HEK293 (cell line): ENCODE data around the gene LDLRAP1.

ENCODE experiments used
- CTCF ChIP-seq: fragments of 450-650 bp; formaldehyde crosslinking; IDR thresholded peaks from 2 replicates; pipeline ENCODE4 v1.5.1; 2016; ENCODE audit warnings: missing biosample characterization, missing genetic modification characterization
- SCRT2 ChIP-seq: fragments of 450-650 bp; formaldehyde crosslinking; IDR thresholded peaks from 2 replicates; pipeline ENCODE4 v1.5.1; 2016; ENCODE audit warnings: missing biosample characterization, missing genetic modification characterization
- ZNF426 ChIP-seq: fragments of 450-650 bp; formaldehyde crosslinking; IDR thresholded peaks from 2 replicates; pipeline ENCODE4 v1.5.1; 2017; ENCODE audit warnings: missing biosample characterization, missing genetic modification characterization, mild to moderate bottlenecking, inconsistent platforms, moderate library complexity
- ZNF76 ChIP-seq: fragments of 450-650 bp; formaldehyde crosslinking; IDR thresholded peaks from 2 replicates; pipeline ENCODE4; 2016; ENCODE audit warnings: low read depth, missing biosample characterization, missing genetic modification characterization, borderline replicate concordance

GRCh38 chr1:25531082-25531461 is 12.3 kb upstream of the LDLRAP1 start:
- no peak for TF ChIP-seq SCRT2 (tag by site-specific recombination)
- TF ChIP-seq CTCF (tag by site-specific recombination) = no peak
- no peak for TF ChIP-seq ZNF426 (tag by site-specific recombination)
- TF ChIP-seq ZNF76 (tag by site-specific recombination) = no peak
